Astrocyte (in vitro differentiated cells and primary cell): ENCODE data around the gene SLC8A2. TPM values are rescaled to one million over a fixed set of nuclear protein-coding genes. Genes with fewer than 3 reads are reported as not detected.
"Not testable (repeated sequence)": the region's sequence is repeated elsewhere in the genome, so short reads cannot be mapped to it uniquely, and the experiment has no call there.

Source experiments
- DNase-seq: peaks from one replicate; pipeline ENCODE4 v3.0.0-alpha.2; 2010; ENCODE audit warnings: low read depth
- FAIRE-seq: peaks from 2 replicates; lab custom pipeline; 2011; peaks lifted over from hg19 to GRCh38; lab: Jason Lieb, UNC
- H2AFZ ChIP-seq: 2 replicates; pipeline ENCODE4 v1.6.0; 2012; ENCODE audit warnings: low read depth, low read length, inconsistent platforms
- H3K27ac ChIP-seq: 2 replicates; pipeline ENCODE4 v1.5.1; 2011; ENCODE audit warnings: low read depth, low read length, inconsistent platforms
- H3K27me3 ChIP-seq: 2 replicates; pipeline ENCODE4 v1.6.0; 2011; ENCODE audit warnings: low read length, inconsistent platforms; ENCODE audit not compliant: insufficient read depth
- H3K36me3 ChIP-seq: 2 replicates; pipeline ENCODE4 v1.5.1; 2011; ENCODE audit warnings: low read length, inconsistent platforms; ENCODE audit not compliant: insufficient read depth
- H3K4me1 ChIP-seq: 2 replicates; pipeline ENCODE4 v1.5.1; 2011; ENCODE audit warnings: low read length, inconsistent platforms; ENCODE audit not compliant: insufficient read depth
- H3K4me2 ChIP-seq: 2 replicates; pipeline ENCODE4 v1.6.0; 2012; ENCODE audit warnings: low read length, inconsistent platforms
- H3K4me3 ChIP-seq: 2 replicates; pipeline ENCODE4 v1.5.1; 2011; ENCODE audit warnings: low read depth, mild to moderate bottlenecking, low read length, inconsistent platforms; ENCODE audit not compliant: insufficient read depth
- H3K79me2 ChIP-seq: 2 replicates; pipeline ENCODE4 v1.6.0; 2012; ENCODE audit warnings: mild to moderate bottlenecking, low read length, inconsistent platforms; ENCODE audit not compliant: insufficient read depth
- H3K9ac ChIP-seq: 2 replicates; pipeline ENCODE4 v1.6.0; 2012; ENCODE audit warnings: mild to moderate bottlenecking, low read length, inconsistent platforms
- H3K9me3 ChIP-seq: 2 replicates; pipeline ENCODE4 v1.5.1; 2012; ENCODE audit warnings: low read depth, mild to moderate bottlenecking, low read length, inconsistent platforms; ENCODE audit not compliant: insufficient read depth
- H4K20me1 ChIP-seq: 2 replicates; pipeline ENCODE4 v1.6.0; 2012; ENCODE audit warnings: low read length, inconsistent platforms; ENCODE audit not compliant: insufficient read depth
- H3K27ac Mint-ChIP-seq: one replicate; pipeline ENCODE4 v1.8.0; 2021; ENCODE audit warnings: mild to moderate bottlenecking, mixed read lengths; ENCODE audit not compliant: unreplicated experiment
- H3K27me3 Mint-ChIP-seq: one replicate; pipeline ENCODE4 v1.8.0; 2021; ENCODE audit warnings: low read depth, mixed read lengths; ENCODE audit not compliant: unreplicated experiment
- H3K36me3 Mint-ChIP-seq: one replicate; pipeline ENCODE4 v1.8.0; 2021; ENCODE audit warnings: low read depth, mixed read lengths; ENCODE audit not compliant: unreplicated experiment
- H3K4me1 Mint-ChIP-seq: one replicate; pipeline ENCODE4 v1.8.0; 2021; ENCODE audit warnings: low read depth, mixed read lengths; ENCODE audit not compliant: unreplicated experiment
- H3K4me3 Mint-ChIP-seq: one replicate; pipeline ENCODE4 v1.8.0; 2021; ENCODE audit warnings: mild to moderate bottlenecking, moderate library complexity, mixed read lengths; ENCODE audit not compliant: unreplicated experiment
- H3K9me3 Mint-ChIP-seq: one replicate; pipeline ENCODE4 v1.8.0; 2021; ENCODE audit warnings: mild to moderate bottlenecking, mixed read lengths; ENCODE audit not compliant: unreplicated experiment
- CTCF ChIP-seq: IDR thresholded peaks from 2 replicates; pipeline ENCODE4 v1.5.1; 2011; ENCODE audit warnings: low read depth, mild to moderate bottlenecking, inconsistent platforms, low read length, moderate library complexity; ENCODE audit not compliant: insufficient read depth
- EZH2 ChIP-seq: IDR thresholded peaks from 2 replicates; pipeline ENCODE4 v1.6.1; 2012; ENCODE audit warnings: mild to moderate bottlenecking, low read length, inconsistent platforms; ENCODE audit not compliant: insufficient read depth
- total RNA-seq: library from RNA; stranded (reverse); gene quantifications from 2 replicates; pipeline ENCODE4 v1.2.1, GENCODE V29; 2021

Gene SLC8A2
- total RNA-seq, 1 donor from 2014 or later: 3.3 TPM

- Histone ChIP-seq H3K79me2 (no peaks in the 10 kb centered on the region), H3K4me1 (no peaks in the 10 kb centered on the region), H4K20me1 (peaks cover 5% of the 10 kb centered on the region), H2AFZ (no peak overlapping the region), H3K36me3 (no peaks in the 10 kb centered on the region), H3K27me3 (no peaks in the 10 kb centered on the region), H3K4me2 (no peak overlapping the region), H3K4me3 (no peak overlapping the region), H3K9me3 (no peaks in the 10 kb centered on the region), H3K9ac (no peak overlapping the region), H3K27ac (no peak overlapping the region)
- Mint-ChIP-seq H3K9me3 (peaks cover 2% of the 10 kb centered on the region), H3K4me1 (no peaks in the 10 kb centered on the region), H3K4me3 (no peak overlapping the region), H3K27me3 (no peaks in the 10 kb centered on the region), H3K36me3 (peaks cover 5% of the 10 kb centered on the region), H3K27ac (no peak overlapping the region)
- DNase-seq: no peak
- TF ChIP-seq EZH2 (no peak), CTCF (no peak)
- FAIRE-seq: no peak
These were observed 16.1 kb upstream of the SLC8A2 start for GRCh38 chr19:47487551-47488515.

GRCh38 chr19:47486900-47487299 is 15.2 kb upstream of the SLC8A2 start:
- Mint-ChIP-seq H3K9me3 (peaks cover 2% of the 10 kb centered on the region), H3K27ac (no peak overlapping the region), H3K27me3 (no peaks in the 10 kb centered on the region), H3K4me1 (no peaks in the 10 kb centered on the region), H3K36me3 (peaks cover 3% of the 10 kb centered on the region), H3K4me3 (no peak overlapping the region)
- Histone ChIP-seq H3K9ac (no peak overlapping the region), H3K4me3 (no peak overlapping the region), H3K27ac (no peak overlapping the region), H3K79me2 (no peaks in the 10 kb centered on the region), H4K20me1 (peaks cover 5% of the 10 kb centered on the region), H2AFZ (no peak overlapping the region), H3K4me2 (no peak overlapping the region), H3K27me3 (no peaks in the 10 kb centered on the region), H3K9me3 (no peaks in the 10 kb centered on the region), H3K4me1 (no peaks in the 10 kb centered on the region), H3K36me3 (no peaks in the 10 kb centered on the region)
- FAIRE-seq (no peak), DNase-seq (no peak)
- TF ChIP-seq EZH2: no peak
- no peak for TF ChIP-seq CTCF

- not testable (repeated sequence) for FAIRE-seq, H3K4me1 Mint-ChIP-seq, H3K4me3 Mint-ChIP-seq, H2AFZ ChIP-seq, H3K4me3 ChIP-seq, H3K9me3 ChIP-seq, H3K27ac Mint-ChIP-seq, H3K27me3 ChIP-seq, H3K27ac ChIP-seq, H3K27me3 Mint-ChIP-seq, H3K36me3 Mint-ChIP-seq, H3K9me3 Mint-ChIP-seq, DNase-seq, H3K36me3 ChIP-seq, H3K9ac ChIP-seq, H3K4me1 ChIP-seq, H4K20me1 ChIP-seq, H3K4me2 ChIP-seq, H3K79me2 ChIP-seq
These were observed 14.5 kb upstream of the SLC8A2 start for GRCh38 chr19:47486220-47486619.
